ENCODE results near the gene ANXA4.
"Not testable (repeated sequence)": the region's sequence is repeated elsewhere in the genome, so short reads cannot be mapped to it uniquely, and the experiment has no call there.

Gene ANXA4

DNA sequence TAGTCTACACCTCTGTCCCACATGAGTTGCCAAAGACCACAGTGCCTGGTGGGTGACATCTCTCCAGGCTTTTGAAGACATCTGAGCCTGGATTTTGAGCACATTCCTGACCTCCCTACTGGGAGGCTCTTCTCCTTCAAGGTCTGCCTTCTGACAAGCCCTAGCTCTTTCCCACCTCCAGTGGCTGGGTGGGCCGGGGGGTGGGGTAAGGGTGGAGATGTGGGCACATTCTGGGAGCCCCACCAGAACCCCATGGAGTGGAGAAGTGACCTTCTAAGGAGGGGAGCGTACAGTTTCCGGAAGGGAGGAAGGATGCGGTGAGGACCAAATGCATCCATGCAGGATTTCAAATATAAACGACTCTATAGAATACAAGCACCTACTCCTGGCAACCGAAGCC lies 27.9 kb upstream of the ANXA4 start:
- no peak for TF ChIP-seq CTCF (IDR thresholded peaks at IDR 0.05; ENCODE audit: low read depth, low read length, missing control alignments)
- H3K4me3 ChIP-seq (replicated peaks; ENCODE audit: low read depth, low read length) = no peak overlapping the region
- DNase-seq (ENCODE audit: extremely low read depth, low read depth) = no peak

DNA sequence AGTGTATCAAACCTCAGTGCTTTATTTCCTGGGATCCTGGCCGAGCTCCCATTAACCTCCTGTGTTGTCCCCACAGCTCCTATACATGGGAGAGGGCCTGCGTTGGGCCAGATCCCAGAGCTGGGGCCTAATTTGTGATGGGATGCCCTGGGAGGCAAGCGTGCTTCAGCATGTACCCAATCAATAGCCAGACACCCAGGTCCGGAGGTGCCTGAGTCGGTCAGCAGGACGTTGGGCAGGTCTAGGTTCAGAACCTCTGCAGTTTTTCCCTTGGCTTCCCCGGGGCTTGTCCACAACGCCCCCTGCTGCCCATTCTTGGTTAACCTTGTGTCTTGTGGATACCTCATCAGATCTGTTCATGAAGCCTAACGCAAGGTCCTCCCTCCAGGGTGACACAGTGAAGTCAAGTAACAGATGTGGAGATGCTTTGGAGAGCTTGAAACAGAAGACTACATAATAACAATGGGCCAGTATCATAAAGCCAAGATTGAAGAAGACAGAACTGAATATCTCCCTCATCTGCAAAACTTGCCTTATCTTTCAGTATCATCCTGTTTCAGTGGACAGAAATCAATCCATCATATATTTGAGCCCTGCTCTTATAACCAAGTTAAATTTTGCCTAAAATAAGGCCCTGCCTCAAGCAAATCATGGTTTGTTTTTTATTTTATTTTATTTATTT lies 27.3 kb upstream of the ANXA4 start:
- H3K4me3 ChIP-seq (replicated peaks; ENCODE audit: low read depth, low read length) = not testable (repeated sequence)
- peak; percentile 77 for TF ChIP-seq CTCF (IDR thresholded peaks at IDR 0.05; ENCODE audit: low read depth, low read length, missing control alignments)
- peak; percentile 60 for DNase-seq (ENCODE audit: extremely low read depth, low read depth)

GRCh38 chr2:69715964-69716363 lies 26.0 kb upstream of the ANXA4 start:
- DNase-seq (ENCODE audit: extremely low read depth, low read depth) = no peak
- TF ChIP-seq CTCF (IDR thresholded peaks at IDR 0.05; ENCODE audit: low read depth, low read length, missing control alignments) = no peak
- H3K4me3 ChIP-seq (replicated peaks; ENCODE audit: low read depth, low read length) = no peak overlapping the region

GRCh38 chr2:69716555-69717120 lies 25.3 kb upstream of the ANXA4 start:
- no peak for DNase-seq (ENCODE audit: extremely low read depth, low read depth)
- no peak overlapping the region for H3K4me3 ChIP-seq (replicated peaks; ENCODE audit: low read depth, low read length)
- TF ChIP-seq CTCF (IDR thresholded peaks at IDR 0.05; ENCODE audit: low read depth, low read length, missing control alignments) = no peak

DNA sequence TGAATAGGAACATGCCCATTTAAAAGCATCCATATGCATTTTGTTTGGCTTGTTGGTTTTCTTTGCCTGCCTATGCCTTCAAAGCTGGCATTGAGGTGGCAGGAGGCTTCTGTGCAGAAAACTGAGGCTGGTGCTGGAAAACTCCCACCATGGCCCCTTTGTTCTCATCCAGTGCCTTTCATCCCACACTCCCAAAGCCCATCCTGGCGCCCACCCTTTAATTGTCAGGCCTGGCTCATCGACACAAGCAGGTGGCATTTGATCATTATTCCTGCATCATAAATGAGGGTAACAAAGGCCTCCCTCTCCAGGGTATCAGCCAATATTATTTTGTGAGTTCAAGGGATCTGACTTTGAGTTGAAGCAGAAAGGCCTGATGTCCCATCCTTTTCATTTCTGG lies 24.7 kb upstream of the ANXA4 start:
- TF ChIP-seq CTCF (IDR thresholded peaks at IDR 0.05; ENCODE audit: low read depth, low read length, missing control alignments) = no peak
- DNase-seq (ENCODE audit: extremely low read depth, low read depth) = no peak
- no peak overlapping the region for H3K4me3 ChIP-seq (replicated peaks; ENCODE audit: low read depth, low read length)

- H3K4me3 ChIP-seq (replicated peaks; ENCODE audit: low read depth, low read length) = no peak overlapping the region
- TF ChIP-seq CTCF (IDR thresholded peaks at IDR 0.05; ENCODE audit: low read depth, low read length, missing control alignments) = no peak
Observed at GRCh38 chr2:69717861-69718273, 24.1 kb upstream of the ANXA4 start.

More at GRCh38 chr2:69717861-69718273, 24.1 kb upstream of the ANXA4 start:
- no peak for DNase-seq (ENCODE audit: extremely low read depth, low read depth)

Measured in HFF-Myc (cell line).